AG09319 (cell line): Measurements from ENCODE around the gene ZNF593OS.

Experiments used
- DNase-seq: peaks from one replicate; pipeline ENCODE4 v3.0.0-alpha.2; 2010; ENCODE audit warnings: low read depth; ENCODE audit errors: extremely low read depth
- CTCF ChIP-seq: IDR thresholded peaks from 2 replicates; pipeline ENCODE4 v1.5.1; 2011; ENCODE audit warnings: low read depth, mild to moderate bottlenecking, inconsistent platforms, low read length, moderate library complexity

The ZNF593OS gene

DNA sequence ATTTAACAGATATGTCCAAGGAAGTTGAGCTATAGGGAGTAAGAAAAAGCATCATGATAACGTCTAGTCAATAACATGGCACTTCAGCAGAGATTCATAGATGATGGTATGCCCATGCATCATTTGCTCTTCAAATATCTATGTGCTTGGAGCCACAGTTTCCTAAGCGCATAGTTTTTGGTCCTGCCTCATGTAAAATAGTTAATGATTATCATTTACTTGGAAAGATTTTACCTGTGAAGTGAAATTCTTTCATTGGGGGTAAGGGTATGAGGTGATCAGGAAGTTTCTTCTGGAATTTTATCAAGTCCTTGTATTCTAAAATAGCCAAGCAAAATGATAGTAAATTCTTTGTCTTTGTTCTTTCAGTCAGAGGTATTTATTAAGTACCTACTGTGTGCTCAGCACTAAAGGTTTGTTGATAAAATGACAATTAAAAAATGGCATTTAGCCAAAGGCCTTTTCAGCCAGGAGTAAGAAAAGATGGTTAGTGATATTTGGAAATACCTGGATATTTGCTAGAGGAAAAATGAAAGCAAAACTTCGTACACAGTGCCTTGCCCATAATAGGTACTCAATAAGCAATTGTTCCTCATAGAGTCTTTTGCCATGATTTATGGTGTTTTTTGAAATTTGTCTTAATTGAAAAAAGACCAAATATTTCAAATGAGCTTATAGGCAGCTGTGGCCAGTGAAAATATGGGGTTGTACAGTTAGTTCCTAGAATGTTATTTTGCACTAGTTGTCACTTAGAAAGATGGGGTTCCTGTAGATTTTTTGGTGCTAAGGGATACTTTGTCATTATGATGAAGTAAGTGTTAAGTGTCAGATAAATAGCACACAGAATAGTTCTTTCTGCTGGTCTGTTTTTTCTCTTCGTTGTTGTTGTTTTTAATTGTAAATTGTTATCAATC, 47.0 kb downstream of the ZNF593OS start:
- DNase-seq, result no peak
- no peak for TF ChIP-seq CTCF

DNA sequence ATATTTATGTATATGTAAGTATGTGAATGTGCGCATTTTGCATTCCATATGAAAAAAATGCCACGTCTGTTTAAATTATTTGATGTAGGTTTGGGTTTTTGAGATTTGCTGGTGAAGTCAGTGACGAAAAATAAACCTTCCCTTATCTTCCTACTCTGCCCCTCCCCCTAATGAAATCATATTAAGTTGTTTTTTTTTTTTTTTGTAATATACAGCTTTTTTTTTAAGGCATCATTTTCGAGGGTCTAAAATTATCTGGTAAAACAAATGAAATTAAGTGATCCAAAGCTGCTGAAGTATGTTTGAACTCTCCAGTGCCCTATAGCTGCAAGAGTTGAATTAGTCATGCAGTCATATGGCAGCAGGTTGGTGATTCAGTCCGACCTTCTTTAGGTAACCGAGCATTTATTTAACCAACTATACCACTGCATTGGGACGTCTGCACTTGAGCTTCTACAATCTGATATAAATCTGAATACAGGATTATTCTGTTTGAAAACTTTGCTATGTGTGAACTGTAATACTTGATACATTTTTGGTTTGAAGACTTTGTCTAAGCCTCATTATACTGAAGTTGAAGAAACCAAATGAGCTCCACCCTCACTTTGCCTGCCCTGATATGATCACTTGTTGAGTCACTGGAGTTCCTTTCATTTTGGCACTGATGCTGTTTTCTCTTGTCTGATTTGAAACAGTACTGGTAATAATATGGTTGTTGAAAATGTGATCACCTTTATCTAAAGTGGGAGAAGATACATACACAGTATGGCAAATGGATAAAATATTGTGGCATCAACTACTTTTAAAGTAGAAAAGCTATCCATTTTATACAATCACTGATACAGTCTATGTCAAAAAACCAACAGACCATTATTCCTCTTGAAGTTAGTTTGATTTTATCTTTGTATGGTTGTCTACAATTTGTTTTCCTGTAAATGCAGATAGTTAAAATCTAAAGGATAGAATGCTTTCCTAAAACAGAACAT, 48.4 kb downstream of the ZNF593OS start:
- TF ChIP-seq CTCF, result no peak
- DNase-seq, result no peak

DNA sequence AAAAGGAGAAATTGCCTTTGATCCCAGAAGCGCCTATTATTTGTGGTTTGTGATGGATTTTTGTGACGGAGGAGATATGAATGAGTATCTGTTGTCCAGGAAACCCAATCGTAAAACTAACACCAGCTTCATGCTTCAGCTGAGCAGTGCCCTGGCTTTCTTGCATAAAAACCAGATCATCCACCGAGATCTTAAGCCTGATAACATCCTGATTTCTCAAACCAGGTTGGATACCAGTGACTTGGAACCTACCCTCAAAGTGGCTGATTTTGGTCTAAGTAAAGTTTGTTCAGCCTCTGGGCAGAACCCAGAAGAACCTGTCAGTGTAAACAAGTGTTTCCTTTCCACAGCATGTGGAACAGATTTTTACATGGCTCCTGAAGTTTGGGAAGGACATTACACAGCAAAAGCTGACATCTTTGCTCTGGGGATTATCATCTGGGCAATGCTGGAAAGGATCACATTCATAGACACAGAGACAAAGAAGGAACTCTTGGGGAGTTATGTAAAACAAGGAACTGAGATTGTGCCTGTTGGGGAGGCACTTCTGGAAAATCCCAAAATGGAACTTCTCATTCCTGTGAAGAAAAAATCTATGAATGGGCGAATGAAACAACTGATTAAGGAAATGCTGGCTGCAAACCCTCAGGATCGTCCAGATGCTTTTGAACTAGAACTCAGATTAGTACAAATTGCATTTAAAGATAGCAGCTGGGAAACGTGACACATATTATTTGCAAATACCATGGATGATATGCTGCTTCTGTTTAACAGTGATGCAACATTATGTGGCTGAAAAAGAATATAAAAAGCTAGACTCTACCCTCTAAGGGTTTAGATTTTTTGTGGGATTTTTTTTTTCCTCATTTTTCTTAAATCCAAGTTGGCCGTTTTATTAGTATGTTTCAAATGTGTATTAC, 49.5 kb downstream of the ZNF593OS start:
- TF ChIP-seq CTCF, result no peak
- no peak for DNase-seq

DNA sequence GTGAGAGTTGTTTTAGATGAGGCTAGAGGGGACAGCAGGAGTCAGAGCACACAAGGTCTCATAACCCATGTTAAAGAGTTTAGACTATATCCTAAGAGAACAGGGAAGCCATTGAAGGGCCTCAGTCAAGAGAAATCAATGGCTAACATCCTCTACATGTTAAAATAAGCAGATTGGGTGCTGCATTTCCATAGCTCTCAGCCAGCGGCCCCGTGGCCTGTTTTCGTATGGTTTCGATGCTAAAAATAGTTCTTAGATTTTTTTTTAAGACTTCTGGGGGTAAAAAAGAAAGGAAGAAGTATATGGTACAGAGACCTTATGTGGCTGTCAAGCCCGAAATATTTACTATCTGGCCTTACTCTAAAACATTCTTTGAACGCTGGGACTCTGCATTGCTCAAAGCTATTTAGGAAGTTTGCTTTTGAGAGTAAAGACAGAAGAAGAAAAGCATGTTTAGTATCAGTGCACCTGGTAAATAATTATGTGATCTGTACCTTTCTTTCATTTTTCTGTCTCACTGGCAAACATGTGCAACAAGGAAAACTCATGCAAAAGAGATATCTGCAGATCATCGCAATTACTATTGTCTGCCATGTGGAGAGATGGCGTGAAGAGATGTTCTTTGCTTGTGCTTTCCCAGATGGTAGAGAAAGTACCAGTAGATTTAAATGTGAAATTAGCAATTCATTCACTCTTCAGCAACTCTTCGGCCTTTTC, 51.6 kb downstream of the ZNF593OS start:
- TF ChIP-seq CTCF, result no peak
- no peak for DNase-seq
